IPS-15b (cell line): Measurements from ENCODE around the gene TBCK.

Source experiments
- H3K27me3 ChIP-seq: one replicate; pipeline ENCODE4 v1.6.1; 2013; ENCODE audit warnings: low read length; ENCODE audit not compliant: control insufficient read depth, insufficient read depth
- H3K36me3 ChIP-seq: one replicate; pipeline ENCODE4 v1.6.1; 2013; ENCODE audit warnings: low read length; ENCODE audit not compliant: control insufficient read depth, insufficient read depth
- H3K4me1 ChIP-seq: one replicate; pipeline ENCODE4 v1.6.1; 2013; ENCODE audit warnings: mild to moderate bottlenecking, low read length; ENCODE audit not compliant: control insufficient read depth, insufficient read depth
- H3K4me3 ChIP-seq: one replicate; pipeline ENCODE4 v1.5.1; 2013; ENCODE audit warnings: low read depth, low read length
- H3K9ac ChIP-seq: one replicate; pipeline ENCODE4 v1.6.1; 2013; ENCODE audit warnings: low read depth, mild to moderate bottlenecking, low read length
- H3K9me3 ChIP-seq: one replicate; pipeline ENCODE4 v1.6.1; 2013; ENCODE audit warnings: mild to moderate bottlenecking, low read length; ENCODE audit not compliant: control insufficient read depth, insufficient read depth

Gene TBCK

GRCh38 chr4:106056914-106057313 lies 259.1 kb downstream of the TBCK start:
- Histone ChIP-seq H3K4me3 (no peak overlapping the region), H3K9ac (no peak overlapping the region), H3K9me3 (no peaks in the 10 kb centered on the region), H3K36me3 (no peaks in the 10 kb centered on the region), H3K27me3 (no peaks in the 10 kb centered on the region), H3K4me1 (peaks cover 10% of the 10 kb centered on the region)

GRCh38 chr4:106051514-106051913 lies 264.5 kb downstream of the TBCK start:
- Histone ChIP-seq H3K9me3 (no peaks in the 10 kb centered on the region), H3K4me1 (no peaks in the 10 kb centered on the region), H3K36me3 (no peaks in the 10 kb centered on the region), H3K27me3 (no peaks in the 10 kb centered on the region), H3K9ac (no peak overlapping the region), H3K4me3 (no peak overlapping the region)

- H3K9me3 ChIP-seq = no peaks in the 10 kb centered on the region
- no peaks in the 10 kb centered on the region for H3K27me3 ChIP-seq
- no peak overlapping the region for H3K9ac ChIP-seq
- H3K4me3 ChIP-seq = no peak overlapping the region
- no peaks in the 10 kb centered on the region for H3K36me3 ChIP-seq
- no peaks in the 10 kb centered on the region for H3K4me1 ChIP-seq
Measured at GRCh38 chr4:106049490-106049889, 266.5 kb downstream of the TBCK start.

- Histone ChIP-seq H3K36me3 (no peaks in the 10 kb centered on the region), H3K4me1 (no peaks in the 10 kb centered on the region), H3K9ac (no peak overlapping the region), H3K27me3 (no peaks in the 10 kb centered on the region), H3K9me3 (no peaks in the 10 kb centered on the region), H3K4me3 (no peak overlapping the region)
Measured at GRCh38 chr4:106048250-106048971, 267.6 kb downstream of the TBCK start.

- H3K4me3 ChIP-seq = no peak overlapping the region
- no peak overlapping the region for H3K9ac ChIP-seq
- no peaks in the 10 kb centered on the region for H3K9me3 ChIP-seq
- no peaks in the 10 kb centered on the region for H3K27me3 ChIP-seq
- no peaks in the 10 kb centered on the region for H3K4me1 ChIP-seq
- H3K36me3 ChIP-seq = no peaks in the 10 kb centered on the region
Measured at GRCh38 chr4:106046083-106046482, 269.9 kb downstream of the TBCK start.

- Histone ChIP-seq H3K4me3 (no peak overlapping the region), H3K4me1 (peaks cover 5% of the 10 kb centered on the region), H3K9ac (no peak overlapping the region), H3K9me3 (no peaks in the 10 kb centered on the region), H3K36me3 (no peaks in the 10 kb centered on the region), H3K27me3 (no peaks in the 10 kb centered on the region)
Measured at GRCh38 chr4:106041294-106042002, 274.6 kb downstream of the TBCK start.

GRCh38 chr4:106039796-106040195 lies 276.2 kb downstream of the TBCK start:
- no peaks in the 10 kb centered on the region for H3K27me3 ChIP-seq
- H3K9ac ChIP-seq = no peak overlapping the region
- no peak overlapping the region for H3K4me3 ChIP-seq
- H3K9me3 ChIP-seq = no peaks in the 10 kb centered on the region
- no peaks in the 10 kb centered on the region for H3K36me3 ChIP-seq
- peaks cover 9% of the 10 kb centered on the region for H3K4me1 ChIP-seq

GRCh38 chr4:106038908-106039307 lies 277.1 kb downstream of the TBCK start:
- no peaks in the 10 kb centered on the region for H3K27me3 ChIP-seq
- no peak overlapping the region for H3K4me3 ChIP-seq
- peaks cover 9% of the 10 kb centered on the region for H3K4me1 ChIP-seq
- H3K9ac ChIP-seq = no peak overlapping the region
- H3K9me3 ChIP-seq = no peaks in the 10 kb centered on the region
- no peaks in the 10 kb centered on the region for H3K36me3 ChIP-seq

- Histone ChIP-seq H3K4me3 (no peak overlapping the region), H3K9me3 (no peaks in the 10 kb centered on the region), H3K9ac (no peak overlapping the region), H3K36me3 (no peaks in the 10 kb centered on the region), H3K27me3 (no peaks in the 10 kb centered on the region), H3K4me1 (peaks cover 9% of the 10 kb centered on the region)
Measured at GRCh38 chr4:106038012-106038411, 278.0 kb downstream of the TBCK start.

GRCh38 chr4:106036848-106037247 lies 279.2 kb downstream of the TBCK start:
- Histone ChIP-seq H3K9me3 (no peaks in the 10 kb centered on the region), H3K36me3 (no peaks in the 10 kb centered on the region), H3K4me3 (no peak overlapping the region), H3K9ac (no peak overlapping the region), H3K4me1 (peaks cover 9% of the 10 kb centered on the region), H3K27me3 (no peaks in the 10 kb centered on the region)

GRCh38 chr4:106036334-106036733 lies 279.7 kb downstream of the TBCK start:
- Histone ChIP-seq H3K4me3 (no peak overlapping the region), H3K4me1 (peaks cover 9% of the 10 kb centered on the region), H3K9me3 (no peaks in the 10 kb centered on the region), H3K27me3 (no peaks in the 10 kb centered on the region), H3K36me3 (no peaks in the 10 kb centered on the region), H3K9ac (no peak overlapping the region)

- no peaks in the 10 kb centered on the region for H3K9me3 ChIP-seq
- H3K36me3 ChIP-seq = no peaks in the 10 kb centered on the region
- H3K27me3 ChIP-seq = no peaks in the 10 kb centered on the region
- H3K4me1 ChIP-seq = peaks cover 9% of the 10 kb centered on the region
- no peak overlapping the region for H3K4me3 ChIP-seq
- no peak overlapping the region for H3K9ac ChIP-seq
Measured at GRCh38 chr4:106035204-106035603, 280.8 kb downstream of the TBCK start.
